Measurements from ENCODE around the gene DNASE1L3.

DNA sequence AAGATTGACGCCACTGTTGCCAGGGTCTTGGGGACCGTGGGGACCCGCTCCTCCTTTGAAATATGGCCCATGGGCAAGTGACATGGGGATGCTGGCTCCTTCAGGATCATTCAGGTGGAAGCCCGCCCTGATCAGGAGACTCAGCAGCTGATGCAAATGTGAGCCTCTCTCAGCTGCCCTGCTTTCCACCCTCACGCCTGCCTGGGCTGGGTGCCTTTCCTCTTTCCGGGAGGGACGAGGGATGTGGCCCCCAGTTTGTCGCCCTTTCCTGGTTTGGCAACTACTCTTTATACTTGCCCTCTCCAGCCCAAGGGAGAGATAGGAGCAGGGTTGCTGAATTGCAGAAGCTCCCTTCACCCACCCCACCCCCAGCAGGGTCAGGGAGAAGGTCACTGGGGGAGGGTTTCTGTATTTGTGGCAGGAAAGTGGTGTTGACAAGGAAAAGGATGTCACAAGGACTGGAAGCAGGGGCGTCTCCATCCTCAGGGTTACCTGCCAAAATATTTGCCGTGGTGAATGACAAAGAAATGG lies 21.8 kb downstream of the DNASE1L3 start:
- TF ChIP-seq RAD21 (conservative IDR thresholded peaks at IDR 0.05), result no peak
- no peak for TF ChIP-seq CTCF (IDR thresholded peaks at IDR 0.05; ENCODE audit: poor library complexity, severe bottlenecking)
- no peak for TF ChIP-seq EP300 (conservative IDR thresholded peaks at IDR 0.05; ENCODE audit: poor library complexity, severe bottlenecking)
- no peak for TF ChIP-seq TAF1 (IDR thresholded peaks at IDR 0.05; ENCODE audit: low read depth)
- TF ChIP-seq EZH2 (IDR thresholded peaks at IDR 0.05; ENCODE audit: borderline replicate concordance, insufficient read depth, low read length, poor library complexity, severe bottlenecking), result no peak
- no peak for TF ChIP-seq SMC3 (conservative IDR thresholded peaks at IDR 0.05; ENCODE audit: poor library complexity)
- no peak for TF ChIP-seq MXI1 (conservative IDR thresholded peaks at IDR 0.05; ENCODE audit: poor library complexity, severe bottlenecking)
- TF ChIP-seq, protein P1, sequence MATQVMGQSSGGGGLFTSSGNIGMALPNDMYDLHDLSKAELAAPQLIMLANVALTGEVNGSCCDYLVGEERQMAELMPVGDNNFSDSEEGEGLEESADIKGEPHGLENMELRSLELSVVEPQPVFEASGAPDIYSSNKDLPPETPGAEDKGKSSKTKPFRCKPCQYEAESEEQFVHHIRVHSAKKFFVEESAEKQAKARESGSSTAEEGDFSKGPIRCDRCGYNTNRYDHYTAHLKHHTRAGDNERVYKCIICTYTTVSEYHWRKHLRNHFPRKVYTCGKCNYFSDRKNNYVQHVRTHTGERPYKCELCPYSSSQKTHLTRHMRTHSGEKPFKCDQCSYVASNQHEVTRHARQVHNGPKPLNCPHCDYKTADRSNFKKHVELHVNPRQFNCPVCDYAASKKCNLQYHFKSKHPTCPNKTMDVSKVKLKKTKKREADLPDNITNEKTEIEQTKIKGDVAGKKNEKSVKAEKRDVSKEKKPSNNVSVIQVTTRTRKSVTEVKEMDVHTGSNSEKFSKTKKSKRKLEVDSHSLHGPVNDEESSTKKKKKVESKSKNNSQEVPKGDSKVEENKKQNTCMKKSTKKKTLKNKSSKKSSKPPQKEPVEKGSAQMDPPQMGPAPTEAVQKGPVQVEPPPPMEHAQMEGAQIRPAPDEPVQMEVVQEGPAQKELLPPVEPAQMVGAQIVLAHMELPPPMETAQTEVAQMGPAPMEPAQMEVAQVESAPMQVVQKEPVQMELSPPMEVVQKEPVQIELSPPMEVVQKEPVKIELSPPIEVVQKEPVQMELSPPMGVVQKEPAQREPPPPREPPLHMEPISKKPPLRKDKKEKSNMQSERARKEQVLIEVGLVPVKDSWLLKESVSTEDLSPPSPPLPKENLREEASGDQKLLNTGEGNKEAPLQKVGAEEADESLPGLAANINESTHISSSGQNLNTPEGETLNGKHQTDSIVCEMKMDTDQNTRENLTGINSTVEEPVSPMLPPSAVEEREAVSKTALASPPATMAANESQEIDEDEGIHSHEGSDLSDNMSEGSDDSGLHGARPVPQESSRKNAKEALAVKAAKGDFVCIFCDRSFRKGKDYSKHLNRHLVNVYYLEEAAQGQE (IDR thresholded peaks at IDR 0.05; ENCODE audit: borderline replicate concordance), result no peak
- TF ChIP-seq POLR2AphosphoS5 (IDR thresholded peaks at IDR 0.05), result no peak

Measured in neural cell (in vitro differentiated cells).